HEK293 (cell line): Measurements from ENCODE around the gene ENAH.

Source experiments
- CTCF ChIA-PET: fragments of 350-600 bp; formaldehyde crosslinking; extraction: SDS; loops from one replicate; lab custom pipeline; 2021; ENCODE audit warnings: antibody characterized with exemption; lab: Yijun Ruan, JAX
- POLR2A ChIA-PET: fragments of 300-600 bp; formaldehyde crosslinking; extraction: SDS; loops from one replicate; lab custom pipeline; 2020; ENCODE audit warnings: antibody characterized with exemption, inconsistent platforms; lab: Yijun Ruan, JAX
- H3K27ac ChIP-seq: fragments of 200-500 bp; sonication (Bioruptor generic); 2 replicates; pipeline ENCODE4 v1.5.1; 2014; ENCODE audit warnings: low read depth, low read length, control low read depth, inconsistent platforms; ENCODE audit errors: extremely low read depth
- H3K36me3 ChIP-seq, 2 experiments: fragments of 200-500 bp in 1 of 2; sonication (Bioruptor generic) in 1 of 2; 1 replicate in 1 of 2; 2 replicates in 1 of 2; pipeline ENCODE4 v1.5.1; 2014 to 2017; ENCODE audit warnings: inconsistent platforms in 2 of 2, low read length in 2 of 2; ENCODE audit not compliant: control insufficient read depth in 2 of 2, insufficient read depth in 1 of 2
- H3K4me1 ChIP-seq: fragments of 200-500 bp; sonication (Bioruptor generic); 2 replicates; pipeline ENCODE4 v1.5.1; 2014; ENCODE audit warnings: mild to moderate bottlenecking, low read length, inconsistent platforms; ENCODE audit not compliant: control insufficient read depth, insufficient read depth
- H3K4me3 ChIP-seq: 2 replicates; pipeline ENCODE4 v1.5.1; 2011; ENCODE audit warnings: low read depth, mild to moderate bottlenecking, control low read depth, low read length, moderate library complexity
- H3K9me3 ChIP-seq: fragments of 200-500 bp; sonication (Bioruptor generic); 2 replicates; pipeline ENCODE4 v1.5.1; 2014; ENCODE audit warnings: low read depth, low read length, inconsistent platforms; ENCODE audit not compliant: control insufficient read depth, insufficient read depth
- KLF1 ChIP-seq: fragments of 450-650 bp; formaldehyde crosslinking; IDR thresholded peaks from 2 replicates; pipeline ENCODE4 v1.5.1; 2016; ENCODE audit warnings: missing biosample characterization, missing genetic modification characterization
- KLF7 ChIP-seq: fragments of 450-650 bp; formaldehyde crosslinking; IDR thresholded peaks from 2 replicates; pipeline ENCODE4 v1.5.1; 2016; ENCODE audit warnings: missing biosample characterization, missing genetic modification characterization, borderline replicate concordance
- OVOL3 ChIP-seq: fragments of 450-650 bp; formaldehyde crosslinking; IDR thresholded peaks from 2 replicates; pipeline ENCODE4 v1.5.1; 2016; ENCODE audit warnings: missing biosample characterization, missing genetic modification characterization
- PRDM1 ChIP-seq: fragments of 450-650 bp; formaldehyde crosslinking; IDR thresholded peaks from 2 replicates; pipeline ENCODE4; 2016; ENCODE audit warnings: missing biosample characterization, missing genetic modification characterization
- YY1 ChIP-seq: fragments of 450-650 bp; formaldehyde crosslinking; IDR thresholded peaks from 2 replicates; pipeline ENCODE4 v1.5.1; 2018; ENCODE audit warnings: missing biosample characterization, missing genetic modification characterization
- ZNF112 ChIP-seq: fragments of 450-650 bp; formaldehyde crosslinking; IDR thresholded peaks from 2 replicates; pipeline ENCODE4 v1.5.0; 2017; ENCODE audit warnings: missing biosample characterization, missing genetic modification characterization
- ZNF133 ChIP-seq: fragments of 450-650 bp; formaldehyde crosslinking; IDR thresholded peaks from 2 replicates; pipeline ENCODE4 v1.5.1; 2016; ENCODE audit warnings: missing biosample characterization, missing genetic modification characterization
- ZNF155 ChIP-seq: fragments of 450-650 bp; formaldehyde crosslinking; IDR thresholded peaks from 2 replicates; pipeline ENCODE4 v1.5.1; 2016; ENCODE audit warnings: missing biosample characterization, missing genetic modification characterization
- ZNF248 ChIP-seq: fragments of 450-650 bp; formaldehyde crosslinking; IDR thresholded peaks from 2 replicates; pipeline ENCODE4 v1.5.1; 2017; ENCODE audit warnings: missing biosample characterization, missing genetic modification characterization
- ZNF341 ChIP-seq: fragments of 450-650 bp; formaldehyde crosslinking; IDR thresholded peaks from 2 replicates; pipeline ENCODE4; 2016; ENCODE audit warnings: low read depth, missing biosample characterization, missing genetic modification characterization
- ZNF350 ChIP-seq: fragments of 450-650 bp; formaldehyde crosslinking; IDR thresholded peaks from 2 replicates; pipeline ENCODE4 v1.5.0; 2017; ENCODE audit warnings: missing biosample characterization, mild to moderate bottlenecking, missing genetic modification characterization
- ZNF394 ChIP-seq: fragments of 450-650 bp; formaldehyde crosslinking; IDR thresholded peaks from 2 replicates; pipeline ENCODE4 v1.5.1; 2016; ENCODE audit warnings: missing biosample characterization, missing genetic modification characterization, mild to moderate bottlenecking, moderate library complexity, borderline replicate concordance
- ZNF530 ChIP-seq: fragments of 450-650 bp; formaldehyde crosslinking; IDR thresholded peaks from 2 replicates; pipeline ENCODE4 v1.5.1; 2016; ENCODE audit warnings: low read depth, missing biosample characterization, missing genetic modification characterization
- ZNF596 ChIP-seq: fragments of 450-650 bp; IDR thresholded peaks from 2 replicates; pipeline ENCODE4 v1.5.0; 2018; ENCODE audit warnings: missing biosample characterization, mild to moderate bottlenecking, missing genetic modification characterization, moderate library complexity
- ZNF747 ChIP-seq: fragments of 450-650 bp; formaldehyde crosslinking; IDR thresholded peaks from 2 replicates; pipeline ENCODE4 v1.5.1; 2016; ENCODE audit warnings: missing biosample characterization, missing genetic modification characterization
- ZNF76 ChIP-seq: fragments of 450-650 bp; formaldehyde crosslinking; IDR thresholded peaks from 2 replicates; pipeline ENCODE4; 2016; ENCODE audit warnings: low read depth, missing biosample characterization, missing genetic modification characterization, borderline replicate concordance
- ZNF776 ChIP-seq: fragments of 450-650 bp; formaldehyde crosslinking; IDR thresholded peaks from 2 replicates; pipeline ENCODE4 v1.5.0; 2017; ENCODE audit warnings: missing biosample characterization, missing genetic modification characterization, borderline replicate concordance
- ZNF843 ChIP-seq: fragments of 450-650 bp; formaldehyde crosslinking; IDR thresholded peaks from 2 replicates; pipeline ENCODE4 v1.5.1; 2016; ENCODE audit warnings: missing biosample characterization, missing genetic modification characterization
- TF ChIP-seq, protein P1 (sequence below): fragments of 450-650 bp; formaldehyde crosslinking; IDR thresholded peaks from 2 replicates; pipeline ENCODE4 v1.5.1; 2016; ENCODE audit warnings: missing biosample characterization, missing genetic modification characterization, borderline replicate concordance
- TF ChIP-seq, protein P2 (sequence below): fragments of 450-650 bp; formaldehyde crosslinking; IDR thresholded peaks from 2 replicates; pipeline ENCODE4 v1.5.1; 2016; ENCODE audit warnings: missing biosample characterization, missing genetic modification characterization
- TF ChIP-seq, protein P3 (sequence below): fragments of 450-650 bp; formaldehyde crosslinking; IDR thresholded peaks from 2 replicates; pipeline ENCODE4 v1.5.1; 2016; ENCODE audit warnings: missing biosample characterization, missing genetic modification characterization
- TF ChIP-seq, protein P4 (sequence below): fragments of 450-650 bp; formaldehyde crosslinking; IDR thresholded peaks from 2 replicates; pipeline ENCODE4 v1.5.1; 2017; ENCODE audit warnings: missing biosample characterization, missing genetic modification characterization
- TF ChIP-seq, protein P5 (sequence below): fragments of 450-650 bp; formaldehyde crosslinking; IDR thresholded peaks from 2 replicates; pipeline ENCODE4 v1.5.1; 2016; ENCODE audit warnings: missing biosample characterization, missing genetic modification characterization

Gene ENAH

DNA sequence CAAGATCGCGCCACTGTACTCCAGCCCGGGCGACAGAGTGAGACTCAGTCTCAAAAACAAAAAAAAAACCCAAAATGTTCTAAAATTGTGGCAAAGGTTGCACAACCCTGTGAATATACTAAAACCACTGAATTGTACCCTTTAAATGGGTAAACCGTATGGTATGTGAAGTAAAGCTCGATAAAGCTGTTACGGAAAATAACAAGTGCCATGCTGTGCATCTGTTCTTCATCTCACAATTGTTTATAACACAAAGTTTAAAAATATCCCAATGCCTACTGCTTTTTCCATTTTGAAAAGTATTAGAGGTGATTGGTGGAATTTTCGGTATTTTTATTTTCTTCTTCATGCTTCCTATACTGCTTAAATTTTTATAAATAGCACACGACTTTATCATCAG lies 111.5 kb downstream of the ENAH start:
- H3K27ac ChIP-seq: no peak overlapping the region
- no peaks in the 10 kb centered on the region for H3K36me3 ChIP-seq
- no peaks in the 10 kb centered on the region for H3K9me3 ChIP-seq
- POLR2A ChIA-PET: interaction anchor here (0.6 kb wide), 1 partner anchor 19 kb away, joined by 4 read pairs; no protein-coding TSS in a partner anchor
- TF ChIP-seq ZNF394 (tag by site-specific recombination) (no peak), ZNF350 (tag by site-specific recombination) (no peak), ZNF843 (tag by site-specific recombination) (no peak), ZNF112 (tag by site-specific recombination) (no peak), ZNF530 (tag by site-specific recombination) (no peak), ZNF133 (tag by site-specific recombination) (no peak), ZNF155 (tag by site-specific recombination) (no peak), ZNF596 (tag by site-specific recombination) (no peak), PRDM1 (tag by site-specific recombination) (no peak), ZNF341 (tag by site-specific recombination) (no peak), YY1 (tag by site-specific recombination) (no peak), KLF7 (tag by site-specific recombination) (no peak), KLF1 (tag by site-specific recombination) (no peak), ZNF76 (tag by site-specific recombination) (no peak)
- TF ChIP-seq, protein P1, sequence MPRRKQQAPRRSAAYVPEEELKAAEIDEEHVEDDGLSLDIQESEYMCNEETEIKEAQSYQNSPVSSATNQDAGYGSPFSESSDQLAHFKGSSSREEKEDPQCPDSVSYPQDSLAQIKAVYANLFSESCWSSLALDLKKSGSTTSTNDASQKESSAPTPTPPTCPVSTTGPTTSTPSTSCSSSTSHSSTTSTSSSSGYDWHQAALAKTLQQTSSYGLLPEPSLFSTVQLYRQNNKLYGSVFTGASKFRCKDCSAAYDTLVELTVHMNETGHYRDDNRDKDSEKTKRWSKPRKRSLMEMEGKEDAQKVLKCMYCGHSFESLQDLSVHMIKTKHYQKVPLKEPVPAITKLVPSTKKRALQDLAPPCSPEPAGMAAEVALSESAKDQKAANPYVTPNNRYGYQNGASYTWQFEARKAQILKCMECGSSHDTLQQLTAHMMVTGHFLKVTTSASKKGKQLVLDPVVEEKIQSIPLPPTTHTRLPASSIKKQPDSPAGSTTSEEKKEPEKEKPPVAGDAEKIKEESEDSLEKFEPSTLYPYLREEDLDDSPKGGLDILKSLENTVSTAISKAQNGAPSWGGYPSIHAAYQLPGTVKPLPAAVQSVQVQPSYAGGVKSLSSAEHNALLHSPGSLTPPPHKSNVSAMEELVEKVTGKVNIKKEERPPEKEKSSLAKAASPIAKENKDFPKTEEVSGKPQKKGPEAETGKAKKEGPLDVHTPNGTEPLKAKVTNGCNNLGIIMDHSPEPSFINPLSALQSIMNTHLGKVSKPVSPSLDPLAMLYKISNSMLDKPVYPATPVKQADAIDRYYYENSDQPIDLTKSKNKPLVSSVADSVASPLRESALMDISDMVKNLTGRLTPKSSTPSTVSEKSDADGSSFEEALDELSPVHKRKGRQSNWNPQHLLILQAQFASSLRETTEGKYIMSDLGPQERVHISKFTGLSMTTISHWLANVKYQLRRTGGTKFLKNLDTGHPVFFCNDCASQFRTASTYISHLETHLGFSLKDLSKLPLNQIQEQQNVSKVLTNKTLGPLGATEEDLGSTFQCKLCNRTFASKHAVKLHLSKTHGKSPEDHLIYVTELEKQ (tag by site-specific recombination): no peak
- TF ChIP-seq, protein P2, sequence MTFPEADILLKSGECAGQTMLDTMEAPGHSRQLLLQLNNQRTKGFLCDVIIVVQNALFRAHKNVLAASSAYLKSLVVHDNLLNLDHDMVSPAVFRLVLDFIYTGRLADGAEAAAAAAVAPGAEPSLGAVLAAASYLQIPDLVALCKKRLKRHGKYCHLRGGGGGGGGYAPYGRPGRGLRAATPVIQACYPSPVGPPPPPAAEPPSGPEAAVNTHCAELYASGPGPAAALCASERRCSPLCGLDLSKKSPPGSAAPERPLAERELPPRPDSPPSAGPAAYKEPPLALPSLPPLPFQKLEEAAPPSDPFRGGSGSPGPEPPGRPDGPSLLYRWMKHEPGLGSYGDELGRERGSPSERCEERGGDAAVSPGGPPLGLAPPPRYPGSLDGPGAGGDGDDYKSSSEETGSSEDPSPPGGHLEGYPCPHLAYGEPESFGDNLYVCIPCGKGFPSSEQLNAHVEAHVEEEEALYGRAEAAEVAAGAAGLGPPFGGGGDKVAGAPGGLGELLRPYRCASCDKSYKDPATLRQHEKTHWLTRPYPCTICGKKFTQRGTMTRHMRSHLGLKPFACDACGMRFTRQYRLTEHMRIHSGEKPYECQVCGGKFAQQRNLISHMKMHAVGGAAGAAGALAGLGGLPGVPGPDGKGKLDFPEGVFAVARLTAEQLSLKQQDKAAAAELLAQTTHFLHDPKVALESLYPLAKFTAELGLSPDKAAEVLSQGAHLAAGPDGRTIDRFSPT: no peak
- TF ChIP-seq, protein P3, sequence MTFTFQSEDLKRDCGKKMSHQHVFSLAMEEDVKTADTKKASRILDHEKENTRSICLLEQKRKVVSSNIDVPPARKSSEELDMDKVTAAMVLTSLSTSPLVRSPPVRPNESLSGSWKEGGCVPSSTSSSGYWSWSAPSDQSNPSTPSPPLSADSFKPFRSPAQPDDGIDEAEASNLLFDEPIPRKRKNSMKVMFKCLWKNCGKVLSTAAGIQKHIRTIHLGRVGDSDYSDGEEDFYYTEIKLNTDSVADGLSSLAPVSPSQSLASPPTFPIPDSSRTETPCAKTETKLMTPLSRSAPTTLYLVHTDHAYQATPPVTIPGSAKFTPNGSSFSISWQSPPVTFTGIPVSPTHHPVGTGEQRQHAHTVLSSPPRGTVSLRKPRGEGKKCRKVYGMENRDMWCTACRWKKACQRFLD (tag by site-specific recombination): no peak
- H3K4me1 ChIP-seq: peaks cover 40% of the 10 kb centered on the region
- CTCF ChIA-PET: interaction anchor here (0.8 to 1.6 kb wide), 4 partner anchors 13 to 370 kb away, joined by 3 to 4 read pairs (median 3); no protein-coding TSS in a partner anchor
- no peak overlapping the region for H3K4me3 ChIP-seq

DNA sequence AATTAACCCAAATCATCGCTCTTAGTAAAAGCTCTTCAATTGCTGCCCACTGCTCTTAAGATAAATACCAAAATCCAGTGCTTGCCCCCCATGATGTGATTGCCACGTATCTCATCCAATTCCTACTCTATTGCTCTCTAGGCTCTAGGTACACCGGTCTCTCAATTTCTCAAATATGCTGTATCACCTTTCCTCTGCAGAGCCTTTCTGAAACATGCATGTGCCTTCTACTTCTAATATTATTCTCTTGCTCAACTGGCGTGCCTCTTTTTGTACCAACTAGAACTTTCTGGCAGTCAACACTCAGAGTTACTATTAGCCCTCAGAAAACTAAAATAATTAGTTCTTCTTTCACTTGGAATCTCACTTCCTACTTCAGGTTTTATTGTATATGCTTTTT lies 113.3 kb downstream of the ENAH start:
- CTCF ChIA-PET: interaction anchor here (0.7 to 1.0 kb wide), 4 partner anchors 18 to 455 kb away, joined by 3 read pairs; no protein-coding TSS in a partner anchor
- H3K9me3 ChIP-seq: no peaks in the 10 kb centered on the region
- H3K4me1 ChIP-seq: peaks cover 53% of the 10 kb centered on the region
- POLR2A ChIA-PET: interaction anchor here (1.3 kb wide), 1 partner anchor 238 kb away, joined by 3 read pairs; no protein-coding TSS in a partner anchor
- H3K4me3 ChIP-seq: no peak overlapping the region
- TF ChIP-seq, protein P4, sequence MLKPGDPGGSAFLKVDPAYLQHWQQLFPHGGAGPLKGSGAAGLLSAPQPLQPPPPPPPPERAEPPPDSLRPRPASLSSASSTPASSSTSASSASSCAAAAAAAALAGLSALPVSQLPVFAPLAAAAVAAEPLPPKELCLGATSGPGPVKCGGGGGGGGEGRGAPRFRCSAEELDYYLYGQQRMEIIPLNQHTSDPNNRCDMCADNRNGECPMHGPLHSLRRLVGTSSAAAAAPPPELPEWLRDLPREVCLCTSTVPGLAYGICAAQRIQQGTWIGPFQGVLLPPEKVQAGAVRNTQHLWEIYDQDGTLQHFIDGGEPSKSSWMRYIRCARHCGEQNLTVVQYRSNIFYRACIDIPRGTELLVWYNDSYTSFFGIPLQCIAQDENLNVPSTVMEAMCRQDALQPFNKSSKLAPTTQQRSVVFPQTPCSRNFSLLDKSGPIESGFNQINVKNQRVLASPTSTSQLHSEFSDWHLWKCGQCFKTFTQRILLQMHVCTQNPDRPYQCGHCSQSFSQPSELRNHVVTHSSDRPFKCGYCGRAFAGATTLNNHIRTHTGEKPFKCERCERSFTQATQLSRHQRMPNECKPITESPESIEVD (tag by site-specific recombination): peak; percentile 49; the same call in 1 of the 2 replicates
- TF ChIP-seq ZNF248 (no peak), ZNF747 (tag by site-specific recombination) (no peak), ZNF776 (no peak), OVOL3 (tag by site-specific recombination) (no peak)
- TF ChIP-seq, protein P5, sequence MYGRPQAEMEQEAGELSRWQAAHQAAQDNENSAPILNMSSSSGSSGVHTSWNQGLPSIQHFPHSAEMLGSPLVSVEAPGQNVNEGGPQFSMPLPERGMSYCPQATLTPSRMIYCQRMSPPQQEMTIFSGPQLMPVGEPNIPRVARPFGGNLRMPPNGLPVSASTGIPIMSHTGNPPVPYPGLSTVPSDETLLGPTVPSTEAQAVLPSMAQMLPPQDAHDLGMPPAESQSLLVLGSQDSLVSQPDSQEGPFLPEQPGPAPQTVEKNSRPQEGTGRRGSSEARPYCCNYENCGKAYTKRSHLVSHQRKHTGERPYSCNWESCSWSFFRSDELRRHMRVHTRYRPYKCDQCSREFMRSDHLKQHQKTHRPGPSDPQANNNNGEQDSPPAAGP (tag by site-specific recombination): no peak
- H3K27ac ChIP-seq: no peak overlapping the region
- no peaks in the 10 kb centered on the region for H3K36me3 ChIP-seq
